C4-2B (cell line): ENCODE data around the gene RTEL1.
"Not testable (repeated sequence)": the region's sequence is repeated elsewhere in the genome, so short reads cannot be mapped to it uniquely, and the experiment has no call there.

ENCODE experiments used
- H3K27ac ChIP-seq: fragments of 450-650 bp; 2 replicates; pipeline ENCODE4 v1.5.1; 2017
- CTCF ChIP-seq: fragments of 450-650 bp; conservative IDR thresholded peaks from 2 replicates; pipeline ENCODE4 v1.5.1; 2017; ENCODE audit warnings: mild to moderate bottlenecking
- ZFX ChIP-seq: fragments of 450-650 bp; IDR thresholded peaks from 2 replicates; pipeline ENCODE4 v1.6.1; 2017

The RTEL1 gene

GRCh38 chr20:63665708-63666107, 7.6 kb downstream of the RTEL1 start:
- no peak for TF ChIP-seq CTCF
- no peak for TF ChIP-seq ZFX

DNA sequence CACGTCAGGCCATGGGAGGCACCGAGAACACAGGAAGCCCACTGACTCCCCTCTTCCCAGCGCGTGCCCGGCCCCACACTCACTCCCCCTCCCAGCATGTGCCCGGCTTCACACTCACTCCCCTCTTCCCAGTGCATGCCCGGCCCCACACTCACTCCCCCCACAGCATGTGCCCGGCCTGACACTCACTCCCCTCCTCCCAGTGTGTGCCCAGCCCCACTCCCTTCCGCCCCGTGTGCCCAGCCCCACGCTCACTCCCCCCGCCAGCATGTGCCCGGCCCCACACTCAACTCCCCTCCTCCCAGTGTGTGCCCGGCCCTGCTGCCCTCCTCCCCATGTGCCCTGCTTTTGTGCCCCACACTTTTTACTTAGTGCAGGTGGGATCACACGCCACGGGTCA, 9.7 kb downstream of the RTEL1 start:
- TF ChIP-seq CTCF (no peak), ZFX (no peak)
- H3K27ac ChIP-seq: no peak overlapping the region

More at GRCh38 chr20:63665708-63666107, 7.6 kb downstream of the RTEL1 start:
- H3K27ac ChIP-seq: no peak overlapping the region

GRCh38 chr20:63668351-63668750, 10.2 kb downstream of the RTEL1 start:
- no peak overlapping the region for H3K27ac ChIP-seq
- TF ChIP-seq ZFX (no peak), CTCF (no peak)

- not testable (repeated sequence) for H3K27ac ChIP-seq
Measured at GRCh38 chr20:63671695-63672094, 13.6 kb downstream of the RTEL1 start.

GRCh38 chr20:63672666-63673065, 14.6 kb downstream of the RTEL1 start:
- no peak overlapping the region for H3K27ac ChIP-seq
- TF ChIP-seq CTCF (no peak), ZFX (no peak)

GRCh38 chr20:63673951-63674350, 15.8 kb downstream of the RTEL1 start:
- H3K27ac ChIP-seq: no peak overlapping the region
- TF ChIP-seq CTCF (no peak), ZFX (no peak)

GRCh38 chr20:63675681-63676368, 17.7 kb downstream of the RTEL1 start:
- no peak for TF ChIP-seq ZFX
- no peak for TF ChIP-seq CTCF
- H3K27ac ChIP-seq: no peak overlapping the region

DNA sequence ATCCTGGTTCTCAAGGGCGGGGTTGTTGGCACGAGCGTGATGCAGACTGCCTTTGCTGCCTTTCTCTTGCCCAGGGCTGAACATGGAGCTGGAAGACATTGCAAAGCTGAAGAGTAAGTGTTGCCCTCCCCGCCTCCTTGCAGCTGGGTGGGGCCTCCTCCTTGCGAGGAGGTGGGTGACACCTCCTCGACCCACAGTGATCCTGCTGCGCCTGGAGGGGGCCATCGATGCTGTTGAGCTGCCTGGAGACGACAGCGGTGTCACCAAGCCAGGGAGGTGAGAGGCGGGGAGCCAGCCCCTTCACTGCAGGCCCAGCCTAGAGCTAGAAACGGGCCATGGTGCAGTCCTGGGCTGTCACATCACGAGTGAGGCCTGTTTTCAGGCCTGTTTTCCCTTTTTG, 20.0 kb downstream of the RTEL1 start:
- no peak overlapping the region for H3K27ac ChIP-seq
- TF ChIP-seq ZFX (no peak), CTCF (no peak)
